ENCODE measurements around the gene UNC79.

The UNC79 gene

DNA sequence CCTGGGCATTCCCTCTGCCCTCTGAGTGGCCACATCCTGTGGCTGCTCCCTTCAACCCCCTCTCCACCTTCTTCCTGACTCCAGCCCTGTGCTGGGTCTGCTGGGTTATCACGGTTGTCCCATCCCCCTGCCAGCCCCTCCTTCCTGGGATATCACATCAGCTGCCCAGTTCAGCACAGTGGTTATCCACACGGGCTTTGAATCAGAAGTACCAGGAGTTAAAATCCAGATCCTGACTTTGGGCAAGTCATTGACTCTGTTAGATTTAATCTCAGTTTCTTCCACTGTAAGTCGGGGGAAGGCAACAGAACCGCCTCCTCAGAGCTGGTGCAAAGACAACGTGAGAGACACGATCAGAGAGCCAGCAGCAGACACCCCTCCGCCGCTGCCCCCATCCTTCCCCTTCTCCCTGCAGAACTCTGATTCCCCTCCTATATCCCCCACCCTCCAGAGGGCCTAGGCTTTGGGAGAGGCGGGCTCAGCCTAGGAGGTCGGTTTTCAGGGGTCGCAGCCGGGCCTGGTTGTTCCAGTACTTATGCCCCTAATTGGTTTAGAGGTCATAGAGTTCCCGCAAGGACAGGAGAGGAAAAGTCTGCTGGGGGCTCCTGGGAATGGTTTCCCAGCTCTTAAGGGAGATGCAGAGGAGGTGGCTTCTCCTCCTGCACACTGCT, 315.0 kb downstream of the UNC79 start:
- DNase-seq (ENCODE audit: low spot score) (no peak), FAIRE-seq (no peak)

DNA sequence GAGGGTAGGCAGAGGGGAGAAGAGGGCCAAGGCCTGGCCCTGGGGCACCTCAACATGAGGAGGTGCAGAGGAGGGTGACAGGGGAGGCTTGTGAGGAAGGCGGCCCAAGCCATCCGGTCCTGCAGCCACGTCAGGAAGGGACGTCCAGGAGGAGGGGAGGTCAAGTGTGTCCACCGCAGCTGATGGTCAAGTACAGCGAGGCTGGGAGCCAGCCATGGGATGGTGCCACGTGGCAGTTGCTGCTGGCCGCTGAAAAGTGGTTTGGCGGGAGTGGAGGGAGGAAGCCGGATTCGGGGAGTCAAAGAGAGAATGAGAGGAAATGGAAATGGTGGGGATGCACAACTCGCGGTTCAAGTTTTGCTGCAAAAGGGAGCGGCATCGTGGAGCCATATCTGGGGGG, 316.4 kb downstream of the UNC79 start:
- no peak for FAIRE-seq
- no peak for DNase-seq (ENCODE audit: low spot score)

DNA sequence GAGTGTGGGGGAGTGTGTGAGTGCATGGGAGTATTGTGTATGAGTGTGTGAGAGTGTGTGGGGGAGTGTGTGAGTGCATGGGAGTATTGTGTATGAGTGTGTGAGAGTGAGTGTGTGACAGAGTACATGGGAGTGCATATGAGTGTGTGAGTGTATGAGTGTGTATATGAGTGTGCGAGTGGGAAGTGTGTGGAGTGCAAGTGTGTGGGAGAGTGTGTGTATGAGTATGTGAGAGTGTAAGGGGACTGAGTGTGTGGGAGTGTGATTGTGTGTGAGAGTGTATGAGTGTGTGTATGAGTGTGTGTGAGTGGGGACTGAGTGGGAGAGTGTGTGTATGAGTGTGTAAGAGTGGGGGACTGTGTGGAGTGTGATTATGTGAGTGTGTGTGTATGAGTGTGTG, 316.8 kb downstream of the UNC79 start:
- FAIRE-seq (no peak), DNase-seq (ENCODE audit: low spot score) (no peak)

DNA sequence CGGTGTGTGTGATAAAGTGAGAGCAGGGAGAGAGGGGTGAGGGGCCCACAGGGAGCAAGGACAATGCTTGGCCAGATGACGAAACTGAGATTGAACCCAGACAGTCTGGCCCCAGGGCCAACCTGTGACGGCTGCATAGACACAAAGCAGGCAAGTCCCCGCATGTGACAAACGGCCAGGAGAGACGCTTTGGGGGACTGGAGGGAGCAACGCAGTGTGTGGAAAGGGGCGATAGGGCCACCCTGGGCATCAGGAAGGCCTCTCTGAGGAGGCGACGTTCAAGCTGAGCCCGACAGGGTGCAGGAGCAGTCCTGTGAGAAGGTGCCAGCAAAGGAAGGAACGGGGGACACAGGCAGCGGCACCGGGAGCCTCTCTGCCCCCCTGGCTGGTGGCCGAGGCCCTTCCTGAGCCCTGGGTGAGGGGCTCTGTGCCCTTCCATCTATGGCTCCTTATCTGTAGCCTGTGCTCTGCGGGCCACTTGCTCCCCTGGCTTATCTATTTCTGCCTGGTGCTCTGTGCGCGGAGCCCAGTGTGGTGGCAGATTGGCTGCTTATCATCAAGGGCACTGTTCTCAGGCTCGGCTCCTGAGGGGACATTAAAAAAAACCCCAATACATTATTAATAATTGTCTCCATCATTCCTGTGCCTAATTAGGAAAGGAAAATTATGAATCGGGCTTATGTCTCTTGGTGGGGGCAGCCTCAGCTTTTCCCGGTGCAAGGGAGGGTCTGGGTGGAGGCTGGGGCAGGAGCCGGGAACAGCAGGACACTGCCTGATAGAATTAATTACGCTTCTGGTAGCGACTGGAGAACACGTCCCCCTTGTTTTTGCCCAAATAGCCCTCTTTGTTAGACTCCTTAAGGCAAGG, 317.7 kb downstream of the UNC79 start:
- FAIRE-seq (no peak), DNase-seq (ENCODE audit: low spot score) (no peak)

DNA sequence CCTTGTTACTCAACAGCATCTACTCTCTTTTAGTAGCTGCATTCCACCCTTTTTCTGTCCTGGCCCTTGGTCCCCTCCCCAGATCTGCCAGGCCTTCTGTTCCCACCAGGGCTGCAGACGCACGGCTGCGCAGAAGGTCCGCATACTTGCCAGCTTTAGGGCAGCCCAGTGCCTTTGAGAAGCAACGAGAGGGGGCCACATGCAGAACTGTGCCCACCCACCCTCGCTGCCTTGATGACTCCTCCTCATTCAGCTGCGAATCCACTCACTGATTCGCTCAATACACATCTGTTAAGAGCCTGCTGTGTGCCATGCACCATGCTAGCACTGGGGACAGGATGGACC, 318.3 kb downstream of the UNC79 start:
- no peak for FAIRE-seq
- no peak for DNase-seq (ENCODE audit: low spot score)

DNA sequence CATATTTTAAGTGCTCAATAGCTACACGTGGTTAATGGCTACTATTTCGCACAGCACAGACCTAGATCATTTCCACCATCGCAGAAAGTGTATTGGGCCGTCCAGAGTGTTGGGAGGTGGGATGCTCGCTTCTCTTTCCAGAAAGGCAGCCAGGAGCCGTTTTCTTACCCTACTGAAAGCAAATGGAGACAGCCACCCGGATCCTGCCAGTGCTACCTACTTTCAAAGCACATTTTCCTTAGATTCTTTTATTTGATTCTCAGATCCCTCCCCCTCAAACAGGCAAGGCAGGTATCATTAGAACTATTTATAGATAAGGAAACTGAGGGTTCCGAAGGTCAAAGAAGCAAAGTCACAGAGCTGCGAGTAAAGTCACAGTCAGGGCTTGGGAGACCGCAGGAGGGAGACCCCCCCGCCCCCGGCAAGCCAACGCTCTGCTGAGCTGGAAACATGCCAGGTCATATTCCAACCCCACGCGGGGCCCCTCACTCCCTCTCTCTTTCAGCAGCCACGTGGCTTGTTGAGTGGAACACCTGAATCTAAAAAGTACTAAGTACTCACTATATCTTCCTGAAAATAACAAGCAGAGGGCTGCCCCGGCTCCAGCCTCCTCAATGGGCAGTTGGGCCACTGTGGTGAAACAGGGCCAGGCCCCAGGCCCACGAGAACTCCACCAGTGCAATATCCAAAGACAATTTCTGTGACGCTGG, 321.4 kb downstream of the UNC79 start:
- DNase-seq (ENCODE audit: low spot score) (no peak), FAIRE-seq (no peak)

DNA sequence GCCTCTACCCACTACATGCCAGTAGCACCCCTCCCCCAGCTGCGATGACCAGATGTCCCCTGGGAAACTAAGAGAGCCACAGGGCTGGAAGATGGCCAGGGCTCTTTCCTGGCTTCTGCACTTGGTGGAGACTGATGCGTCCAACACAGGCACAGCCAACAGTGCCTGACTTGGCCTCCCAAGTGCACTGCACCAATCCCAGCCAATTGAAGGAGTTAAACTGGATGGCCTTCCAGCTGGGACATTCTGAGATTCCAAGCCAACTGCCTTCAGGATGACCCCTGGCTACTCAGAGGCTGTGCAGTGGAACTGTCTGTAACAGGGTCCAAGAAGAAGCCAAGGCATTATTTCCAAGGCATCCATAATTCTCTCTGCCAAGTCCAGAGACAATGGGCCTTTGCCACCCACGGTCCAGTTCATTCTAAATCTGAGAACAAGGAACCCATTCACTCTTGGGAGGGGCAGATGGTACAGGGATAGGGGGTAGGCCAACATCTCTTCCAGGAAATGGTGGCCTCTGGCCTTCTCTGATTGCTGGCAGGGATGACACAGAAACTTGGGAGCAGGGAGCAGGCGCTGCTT, 322.3 kb downstream of the UNC79 start:
- no peak for FAIRE-seq
- no peak for DNase-seq (ENCODE audit: low spot score)

DNA sequence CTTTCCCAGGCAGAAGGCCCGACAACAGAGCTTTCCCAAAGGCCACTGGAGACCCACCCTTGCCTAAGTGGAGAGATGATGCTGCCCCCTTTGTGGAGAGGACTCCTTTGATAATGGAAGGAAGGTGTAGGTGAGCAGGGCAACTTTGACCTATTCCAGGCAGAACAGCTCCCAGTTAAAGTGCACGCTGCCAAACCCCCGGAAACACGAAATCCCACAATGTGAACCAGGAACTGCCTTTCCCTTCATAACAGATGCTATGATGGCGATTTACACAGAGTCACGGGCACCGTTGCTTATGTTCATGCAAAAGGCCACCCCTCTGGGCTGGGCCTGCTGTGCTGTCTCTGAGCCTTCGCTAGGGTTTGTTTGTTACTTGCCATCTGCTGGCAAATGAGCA, 322.9 kb downstream of the UNC79 start:
- DNase-seq (ENCODE audit: low spot score) = no peak
- no peak for FAIRE-seq

DNA sequence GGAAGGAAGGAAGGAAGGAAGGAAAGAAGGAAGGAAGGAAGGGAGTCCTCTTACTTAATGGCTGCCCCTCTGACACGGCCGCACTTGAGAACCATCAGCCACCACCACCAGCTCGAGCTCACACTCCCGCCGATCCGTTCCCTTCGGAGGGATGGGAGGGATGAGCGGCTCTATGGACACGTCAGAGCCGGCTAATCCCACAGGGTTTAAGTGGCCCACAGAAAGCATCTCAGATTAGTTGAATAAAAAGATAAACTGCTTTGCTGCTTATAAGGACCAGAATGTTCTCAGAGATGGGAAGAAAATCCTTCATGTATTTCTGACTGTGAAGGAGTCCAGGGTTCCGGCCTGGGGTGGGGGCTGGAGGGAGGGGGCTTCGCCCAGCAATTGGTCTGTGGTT, 326.5 kb downstream of the UNC79 start:
- no peak for DNase-seq (ENCODE audit: low spot score)
- no peak for FAIRE-seq
